GM12801 (cell line): ENCODE data around the gene OPN4.

Experiments used
- CTCF ChIP-seq: IDR thresholded peaks from one replicate; pipeline ENCODE4 v1.5.1; 2011; ENCODE audit warnings: control low read depth; ENCODE audit not compliant: insufficient read length; ENCODE audit errors: extremely low read depth

OPN4 gene

GRCh38 chr10:86655173-86655540 lies 810 bp downstream of the OPN4 start:
- no peak for TF ChIP-seq CTCF

- TF ChIP-seq CTCF = no peak
Observed at GRCh38 chr10:86655596-86655995, 1.2 kb downstream of the OPN4 start.

- no peak for TF ChIP-seq CTCF
Observed at GRCh38 chr10:86657011-86657395, 2.7 kb downstream of the OPN4 start.

- TF ChIP-seq CTCF = no peak
Observed at GRCh38 chr10:86657396-86658011, 3.2 kb downstream of the OPN4 start.

GRCh38 chr10:86658261-86658741 lies 4.0 kb downstream of the OPN4 start:
- no peak for TF ChIP-seq CTCF

- no peak for TF ChIP-seq CTCF
Observed at GRCh38 chr10:86658751-86659150, 4.4 kb downstream of the OPN4 start.

GRCh38 chr10:86659161-86659691 lies 4.9 kb downstream of the OPN4 start:
- TF ChIP-seq CTCF = no peak
